Activated naive CD8-positive, alpha-beta T cell treated with anti-CD3 and anti-CD28 coated beads for 36 hours (primary cell): Measurements from ENCODE around the gene DOCK2. TPM values are rescaled to one million over a fixed set of nuclear protein-coding genes. Genes with fewer than 3 reads are reported as not detected.

Experiments
- DNase-seq: peaks from one replicate; pipeline ENCODE4 v3.0.0; 2021
- H3K27ac Mint-ChIP-seq: one replicate; pipeline ENCODE4 v1.8.0; 2022; ENCODE audit warnings: mild to moderate bottlenecking, moderate library complexity, mixed read lengths
- H3K27me3 Mint-ChIP-seq: one replicate; pipeline ENCODE4 v1.8.0; 2022; ENCODE audit warnings: mild to moderate bottlenecking, mixed read lengths
- H3K36me3 Mint-ChIP-seq: one replicate; pipeline ENCODE4 v1.8.0; 2021; ENCODE audit warnings: mild to moderate bottlenecking, mixed read lengths
- H3K4me1 Mint-ChIP-seq: one replicate; pipeline ENCODE4 v1.8.0; 2021; ENCODE audit warnings: mixed read lengths
- H3K4me3 Mint-ChIP-seq: one replicate; pipeline ENCODE4 v1.8.0; 2022; ENCODE audit warnings: mild to moderate bottlenecking, moderate library complexity, mixed read lengths
- H3K9me3 Mint-ChIP-seq: one replicate; pipeline ENCODE4 v1.8.0; 2022; ENCODE audit warnings: mixed read lengths
- total RNA-seq, 2 experiments: library from RNA; stranded (reverse); gene quantifications; one replicate each; pipeline ENCODE4 v1.2.3, GENCODE V29; 2021

Gene DOCK2
- total RNA-seq, 2 experiments from 2014 or later: 149 TPM

GRCh38 chr5:169911448-169912212 is 274.6 kb downstream of the DOCK2 start:
- Mint-ChIP-seq H3K4me1 (no peaks in the 10 kb centered on the region), H3K27ac (no peak overlapping the region), H3K27me3 (no peaks in the 10 kb centered on the region), H3K4me3 (no peak overlapping the region), H3K36me3 (peaks cover 20% of the 10 kb centered on the region), H3K9me3 (no peaks in the 10 kb centered on the region)
- DNase-seq: no peak

GRCh38 chr5:169913479-169913878 is 276.4 kb downstream of the DOCK2 start:
- Mint-ChIP-seq H3K27me3 (no peaks in the 10 kb centered on the region), H3K4me1 (no peaks in the 10 kb centered on the region), H3K9me3 (no peaks in the 10 kb centered on the region), H3K4me3 (no peak overlapping the region), H3K27ac (no peak overlapping the region), H3K36me3 (peaks cover 19% of the 10 kb centered on the region)
- DNase-seq: no peak

- Mint-ChIP-seq H3K36me3 (peaks cover 20% of the 10 kb centered on the region), H3K9me3 (no peaks in the 10 kb centered on the region), H3K27me3 (no peaks in the 10 kb centered on the region), H3K27ac (no peak overlapping the region), H3K4me1 (no peaks in the 10 kb centered on the region), H3K4me3 (no peak overlapping the region)
- DNase-seq: no peak
Measured at GRCh38 chr5:169914766-169915165, 277.7 kb downstream of the DOCK2 start.

GRCh38 chr5:169917500-169917899 is 280.4 kb downstream of the DOCK2 start:
- no peaks in the 10 kb centered on the region for H3K27me3 Mint-ChIP-seq
- no peak for DNase-seq
- no peak overlapping the region for H3K27ac Mint-ChIP-seq
- H3K4me3 Mint-ChIP-seq: no peak overlapping the region
- no peaks in the 10 kb centered on the region for H3K4me1 Mint-ChIP-seq
- H3K36me3 Mint-ChIP-seq: peaks cover 10% of the 10 kb centered on the region
- no peaks in the 10 kb centered on the region for H3K9me3 Mint-ChIP-seq

GRCh38 chr5:169918228-169918627 is 281.2 kb downstream of the DOCK2 start:
- Mint-ChIP-seq H3K4me1 (no peaks in the 10 kb centered on the region), H3K4me3 (no peak overlapping the region), H3K9me3 (no peaks in the 10 kb centered on the region), H3K36me3 (peaks cover 10% of the 10 kb centered on the region), H3K27me3 (no peaks in the 10 kb centered on the region), H3K27ac (no peak overlapping the region)
- DNase-seq: no peak

GRCh38 chr5:169920474-169920873 is 283.4 kb downstream of the DOCK2 start:
- H3K36me3 Mint-ChIP-seq: peaks cover 12% of the 10 kb centered on the region
- H3K4me1 Mint-ChIP-seq: no peaks in the 10 kb centered on the region
- H3K27ac Mint-ChIP-seq: no peak overlapping the region
- H3K4me3 Mint-ChIP-seq: no peak overlapping the region
- H3K9me3 Mint-ChIP-seq: no peaks in the 10 kb centered on the region
- H3K27me3 Mint-ChIP-seq: no peaks in the 10 kb centered on the region
- DNase-seq: no peak

- peaks cover 2% of the 10 kb centered on the region for H3K4me1 Mint-ChIP-seq
- H3K4me3 Mint-ChIP-seq: no peak overlapping the region
- no peaks in the 10 kb centered on the region for H3K9me3 Mint-ChIP-seq
- no peaks in the 10 kb centered on the region for H3K27me3 Mint-ChIP-seq
- no peak overlapping the region for H3K27ac Mint-ChIP-seq
- H3K36me3 Mint-ChIP-seq: peaks cover 14% of the 10 kb centered on the region
- DNase-seq: no peak
Measured at GRCh38 chr5:169921384-169921783, 284.3 kb downstream of the DOCK2 start.

GRCh38 chr5:169921949-169922348 is 284.9 kb downstream of the DOCK2 start:
- no peaks in the 10 kb centered on the region for H3K9me3 Mint-ChIP-seq
- H3K27me3 Mint-ChIP-seq: no peaks in the 10 kb centered on the region
- no peak overlapping the region for H3K27ac Mint-ChIP-seq
- DNase-seq: no peak
- H3K4me3 Mint-ChIP-seq: no peak overlapping the region
- peaks cover 15% of the 10 kb centered on the region for H3K36me3 Mint-ChIP-seq
- H3K4me1 Mint-ChIP-seq: peaks cover 2% of the 10 kb centered on the region

- no peak for DNase-seq
- Mint-ChIP-seq H3K9me3 (no peaks in the 10 kb centered on the region), H3K27ac (no peak overlapping the region), H3K27me3 (no peaks in the 10 kb centered on the region), H3K4me3 (no peak overlapping the region), H3K36me3 (peaks cover 15% of the 10 kb centered on the region), H3K4me1 (peaks cover 2% of the 10 kb centered on the region)
Measured at GRCh38 chr5:169922474-169922873, 285.4 kb downstream of the DOCK2 start.

- Mint-ChIP-seq H3K27ac (no peak overlapping the region), H3K4me3 (no peak overlapping the region), H3K4me1 (peaks cover 2% of the 10 kb centered on the region), H3K9me3 (no peaks in the 10 kb centered on the region), H3K27me3 (no peaks in the 10 kb centered on the region), H3K36me3 (peaks cover 16% of the 10 kb centered on the region)
- DNase-seq: no peak
Measured at GRCh38 chr5:169923988-169924387, 286.9 kb downstream of the DOCK2 start.

GRCh38 chr5:169933127-169933526 is 296.1 kb downstream of the DOCK2 start:
- no peak for DNase-seq
- H3K27ac Mint-ChIP-seq: no peak overlapping the region
- H3K4me1 Mint-ChIP-seq: peaks cover 24% of the 10 kb centered on the region
- H3K36me3 Mint-ChIP-seq: peaks cover 35% of the 10 kb centered on the region
- no peaks in the 10 kb centered on the region for H3K9me3 Mint-ChIP-seq
- no peak overlapping the region for H3K4me3 Mint-ChIP-seq
- H3K27me3 Mint-ChIP-seq: no peaks in the 10 kb centered on the region

GRCh38 chr5:169933616-169934015 is 296.5 kb downstream of the DOCK2 start:
- Mint-ChIP-seq H3K4me3 (no peak overlapping the region), H3K27me3 (no peaks in the 10 kb centered on the region), H3K36me3 (peaks cover 33% of the 10 kb centered on the region), H3K4me1 (peaks cover 24% of the 10 kb centered on the region), H3K27ac (no peak overlapping the region), H3K9me3 (no peaks in the 10 kb centered on the region)
- no peak for DNase-seq

GRCh38 chr5:169934990-169935389 is 297.9 kb downstream of the DOCK2 start:
- peaks cover 24% of the 10 kb centered on the region for H3K4me1 Mint-ChIP-seq
- H3K27ac Mint-ChIP-seq: no peak overlapping the region
- no peaks in the 10 kb centered on the region for H3K9me3 Mint-ChIP-seq
- no peaks in the 10 kb centered on the region for H3K27me3 Mint-ChIP-seq
- no peak for DNase-seq
- peaks cover 29% of the 10 kb centered on the region for H3K36me3 Mint-ChIP-seq
- H3K4me3 Mint-ChIP-seq: no peak overlapping the region

- Mint-ChIP-seq H3K9me3 (no peaks in the 10 kb centered on the region), H3K4me1 (peaks cover 24% of the 10 kb centered on the region)
Measured at GRCh38 chr5:169935762-169936161, 298.7 kb downstream of the DOCK2 start.

GRCh38 chr5:169938439-169938838 is 301.4 kb downstream of the DOCK2 start:
- no peak for DNase-seq
- no peaks in the 10 kb centered on the region for H3K9me3 Mint-ChIP-seq
- H3K4me3 Mint-ChIP-seq: no peak overlapping the region
- no peak overlapping the region for H3K27ac Mint-ChIP-seq
- H3K27me3 Mint-ChIP-seq: no peaks in the 10 kb centered on the region
- H3K36me3 Mint-ChIP-seq: peaks cover 20% of the 10 kb centered on the region
- H3K4me1 Mint-ChIP-seq: peaks cover 22% of the 10 kb centered on the region

More at GRCh38 chr5:169935762-169936161, 298.7 kb downstream of the DOCK2 start:
- Mint-ChIP-seq H3K4me3 (no peak overlapping the region), H3K27me3 (no peaks in the 10 kb centered on the region), H3K36me3 (peaks cover 26% of the 10 kb centered on the region), H3K27ac (no peak overlapping the region)
- DNase-seq: no peak

GRCh38 chr5:169939731-169940130 is 302.7 kb downstream of the DOCK2 start:
- H3K27ac Mint-ChIP-seq: no peak overlapping the region

More at GRCh38 chr5:169939731-169940130, 302.7 kb downstream of the DOCK2 start:
- H3K4me3 Mint-ChIP-seq: no peak overlapping the region
- H3K4me1 Mint-ChIP-seq: peaks cover 19% of the 10 kb centered on the region
- H3K27me3 Mint-ChIP-seq: no peaks in the 10 kb centered on the region
- peaks cover 9% of the 10 kb centered on the region for H3K36me3 Mint-ChIP-seq
- no peak for DNase-seq
- no peaks in the 10 kb centered on the region for H3K9me3 Mint-ChIP-seq
